Activated T-cell treated with anti-CD3 and anti-CD28 coated beads, Interleukin-2, amount 50 U/mL, for 4 hours (primary cell): Measurements from ENCODE around the gene ACTG1. TPM values are rescaled to one million over a fixed set of nuclear protein-coding genes. Genes with fewer than 3 reads are reported as not detected.
A peak's percentile ranks its signal among the peaks of the same experiment; 100 is the strongest.

ENCODE experiments used
- ATAC-seq, 2 donors: fragments of 200-7000 bp; cut with Tn5 transposase; one replicate each; pipeline ENCODE4 v1.10.0; 2021
- DNase-seq: peaks from one replicate; pipeline ENCODE4 v3.0.0-alpha.2; 2020
- H3K27me3 Mint-ChIP-seq: one replicate; pipeline ENCODE4 v1.8.0; 2021; ENCODE audit warnings: low read depth, mixed read lengths
- H3K36me3 Mint-ChIP-seq: one replicate; pipeline ENCODE4 v1.8.0; 2022; ENCODE audit warnings: mixed read lengths; ENCODE audit not compliant: insufficient read depth
- H3K4me1 Mint-ChIP-seq: one replicate; pipeline ENCODE4 v1.8.0; 2021; ENCODE audit warnings: low read depth, mixed read lengths
- H3K4me3 Mint-ChIP-seq: one replicate; pipeline ENCODE4 v1.8.0; 2021; ENCODE audit warnings: mild to moderate bottlenecking, moderate library complexity, mixed read lengths
- H3K9me3 Mint-ChIP-seq: one replicate; pipeline ENCODE4 v1.8.0; 2021; ENCODE audit warnings: mixed read lengths
- total RNA-seq, 3 donors: library from RNA; stranded (reverse); gene quantifications; one replicate each; pipeline ENCODE4 v1.2.1, GENCODE V29; 2021

Gene ACTG1
- total RNA-seq, 3 donors from 2014 or later = 3,953 to 4,676 (median 4,016) TPM

GRCh38 chr17:81519284-81520020, 6.9 kb upstream of the ACTG1 start:
- peak; percentile 71 for DNase-seq
- Mint-ChIP-seq H3K27me3 (peaks cover 4% of the 10 kb centered on the region), H3K4me3 (no peak overlapping the region), H3K4me1 (peaks cover 21% of the 10 kb centered on the region), H3K9me3 (no peaks in the 10 kb centered on the region), H3K36me3 (no peaks in the 10 kb centered on the region)
- ATAC-seq = peak; percentile 50 to 53

DNA sequence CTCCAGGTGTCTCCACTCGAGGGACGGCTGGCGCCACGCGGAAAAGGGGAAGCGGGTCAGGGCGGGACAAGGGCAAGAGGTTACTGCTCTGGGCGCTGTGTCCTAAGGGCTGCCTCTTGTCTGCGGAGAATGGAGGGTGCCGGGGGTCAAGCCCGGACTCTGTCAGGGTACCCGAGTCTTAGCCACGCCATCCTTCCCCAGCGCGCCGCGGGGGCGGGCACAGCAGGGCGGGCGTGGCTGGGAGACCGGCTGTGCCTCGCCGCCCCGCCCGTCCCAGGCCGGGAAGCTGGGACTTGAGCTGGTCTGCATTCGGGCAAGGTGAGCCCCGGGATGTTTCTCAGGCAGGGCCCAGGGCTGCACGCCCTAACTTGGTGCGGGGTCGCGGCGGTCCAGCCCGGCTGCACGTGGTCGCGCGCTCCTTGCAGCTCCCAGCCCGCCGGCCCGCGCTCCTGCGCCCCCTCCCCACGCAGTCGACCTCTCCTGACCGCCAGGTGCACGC, 6.2 kb upstream of the ACTG1 start:
- Mint-ChIP-seq H3K4me1 (peaks cover 21% of the 10 kb centered on the region), H3K9me3 (no peaks in the 10 kb centered on the region), H3K36me3 (no peaks in the 10 kb centered on the region), H3K27me3 (peaks cover 4% of the 10 kb centered on the region), H3K4me3 (no peak overlapping the region)
- DNase-seq (no peak), ATAC-seq (peak in 1 of 2 donors; percentile 16)

- no peak for ATAC-seq
- H3K9me3 Mint-ChIP-seq = no peaks in the 10 kb centered on the region
- peak overlapping the region; percentile 47 for H3K4me3 Mint-ChIP-seq
- H3K36me3 Mint-ChIP-seq = no peaks in the 10 kb centered on the region
- H3K4me1 Mint-ChIP-seq = peaks cover 21% of the 10 kb centered on the region
- no peak for DNase-seq
- H3K27me3 Mint-ChIP-seq = peaks cover 4% of the 10 kb centered on the region
These were observed 5.7 kb upstream of the ACTG1 start for GRCh38 chr17:81518113-81518784.

- no peak for DNase-seq
- Mint-ChIP-seq H3K27me3 (peaks cover 4% of the 10 kb centered on the region), H3K36me3 (no peaks in the 10 kb centered on the region), H3K9me3 (no peaks in the 10 kb centered on the region), H3K4me3 (peak overlapping the region; percentile 47), H3K4me1 (peaks cover 21% of the 10 kb centered on the region)
- no peak for ATAC-seq
These were observed 4.9 kb upstream of the ACTG1 start for GRCh38 chr17:81517339-81518112.

DNA sequence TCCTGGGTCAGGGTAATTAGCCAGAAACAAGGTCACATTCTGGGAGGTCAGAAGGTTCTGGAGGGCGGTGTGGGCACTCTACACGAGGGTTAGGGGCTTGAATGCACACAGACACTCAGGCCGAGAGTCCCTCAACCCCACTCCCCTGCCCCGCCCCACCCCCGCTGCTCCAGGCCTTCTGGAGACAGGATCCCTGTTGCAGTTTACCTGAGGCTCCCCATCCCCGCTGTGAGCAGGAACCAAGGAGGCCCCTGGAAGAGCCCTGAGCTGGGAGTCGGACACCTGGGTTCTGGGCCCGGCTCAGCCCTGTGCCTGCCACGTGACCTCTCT, 4.4 kb upstream of the ACTG1 start:
- ATAC-seq (no peak), DNase-seq (no peak)
- Mint-ChIP-seq H3K9me3 (no peaks in the 10 kb centered on the region), H3K27me3 (no peaks in the 10 kb centered on the region), H3K4me1 (peaks cover 21% of the 10 kb centered on the region), H3K36me3 (peaks cover 3% of the 10 kb centered on the region), H3K4me3 (no peak overlapping the region)

GRCh38 chr17:81516439-81516838, 3.8 kb upstream of the ACTG1 start:
- Mint-ChIP-seq H3K4me3 (peak overlapping the region; percentile 88), H3K36me3 (peaks cover 8% of the 10 kb centered on the region), H3K4me1 (peaks cover 21% of the 10 kb centered on the region), H3K27me3 (no peaks in the 10 kb centered on the region), H3K9me3 (no peaks in the 10 kb centered on the region)
- DNase-seq = no peak
- no peak for ATAC-seq

- no peaks in the 10 kb centered on the region for H3K9me3 Mint-ChIP-seq
- H3K4me1 Mint-ChIP-seq = peaks cover 19% of the 10 kb centered on the region
- DNase-seq (no peak), ATAC-seq (no peak)
- H3K27me3 Mint-ChIP-seq = no peaks in the 10 kb centered on the region
- H3K4me3 Mint-ChIP-seq = peak overlapping the region; percentile 88
- peaks cover 16% of the 10 kb centered on the region for H3K36me3 Mint-ChIP-seq
These were observed 3.0 kb upstream of the ACTG1 start for GRCh38 chr17:81515530-81516041.

DNA sequence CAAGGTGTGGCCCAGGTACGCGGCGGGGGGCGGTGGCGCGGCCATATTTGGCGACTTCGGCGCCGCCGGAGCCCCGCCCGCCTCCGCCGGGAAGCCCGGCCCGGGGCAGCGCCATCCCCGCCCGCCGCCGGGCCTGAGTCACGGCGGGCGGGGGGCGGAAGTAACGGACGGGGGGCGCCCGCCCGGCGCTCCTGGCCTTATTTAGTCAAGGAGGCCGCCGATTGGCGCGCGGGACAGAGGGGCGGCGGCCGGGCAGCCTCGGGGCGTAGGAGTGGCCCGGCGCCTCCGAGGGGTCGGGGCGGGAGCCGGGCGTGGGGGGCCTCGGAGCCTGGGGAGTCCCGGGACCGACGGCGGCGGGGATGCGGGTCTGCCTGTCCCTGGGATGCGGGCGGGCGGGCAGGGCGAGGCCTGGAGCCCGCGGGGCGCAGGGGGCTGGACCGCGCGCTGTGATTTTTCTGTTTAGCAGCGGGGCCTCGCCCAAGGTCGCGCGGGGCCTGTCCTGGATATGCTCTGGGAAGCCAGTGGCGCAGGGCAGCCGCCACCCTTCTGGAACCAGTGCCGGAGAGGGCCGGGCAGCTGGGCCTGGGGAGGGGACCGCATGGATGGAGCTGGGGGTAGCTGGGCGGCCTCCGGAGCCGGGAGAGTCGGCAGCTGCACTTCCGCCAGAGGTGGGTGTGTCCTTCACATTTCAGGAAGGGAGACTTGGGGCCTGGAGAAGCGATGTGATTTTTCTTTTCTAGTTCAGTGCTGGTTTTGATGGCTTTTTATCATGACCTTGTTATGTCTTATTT, 2.3 kb upstream of the ACTG1 start:
- Mint-ChIP-seq H3K36me3 (peaks cover 23% of the 10 kb centered on the region), H3K9me3 (no peaks in the 10 kb centered on the region), H3K27me3 (no peaks in the 10 kb centered on the region), H3K4me1 (peaks cover 19% of the 10 kb centered on the region), H3K4me3 (peak overlapping the region; percentile 88)
- DNase-seq (peak; percentile 69), ATAC-seq (peak; percentile 30 to 31)

- ATAC-seq (no peak), DNase-seq (no peak)
- Mint-ChIP-seq H3K9me3 (no peaks in the 10 kb centered on the region), H3K4me3 (peak overlapping the region; percentile 85), H3K27me3 (no peaks in the 10 kb centered on the region), H3K36me3 (peaks cover 28% of the 10 kb centered on the region), H3K4me1 (peaks cover 24% of the 10 kb centered on the region)
These were observed 1.8 kb upstream of the ACTG1 start for GRCh38 chr17:81514489-81514738.

DNA sequence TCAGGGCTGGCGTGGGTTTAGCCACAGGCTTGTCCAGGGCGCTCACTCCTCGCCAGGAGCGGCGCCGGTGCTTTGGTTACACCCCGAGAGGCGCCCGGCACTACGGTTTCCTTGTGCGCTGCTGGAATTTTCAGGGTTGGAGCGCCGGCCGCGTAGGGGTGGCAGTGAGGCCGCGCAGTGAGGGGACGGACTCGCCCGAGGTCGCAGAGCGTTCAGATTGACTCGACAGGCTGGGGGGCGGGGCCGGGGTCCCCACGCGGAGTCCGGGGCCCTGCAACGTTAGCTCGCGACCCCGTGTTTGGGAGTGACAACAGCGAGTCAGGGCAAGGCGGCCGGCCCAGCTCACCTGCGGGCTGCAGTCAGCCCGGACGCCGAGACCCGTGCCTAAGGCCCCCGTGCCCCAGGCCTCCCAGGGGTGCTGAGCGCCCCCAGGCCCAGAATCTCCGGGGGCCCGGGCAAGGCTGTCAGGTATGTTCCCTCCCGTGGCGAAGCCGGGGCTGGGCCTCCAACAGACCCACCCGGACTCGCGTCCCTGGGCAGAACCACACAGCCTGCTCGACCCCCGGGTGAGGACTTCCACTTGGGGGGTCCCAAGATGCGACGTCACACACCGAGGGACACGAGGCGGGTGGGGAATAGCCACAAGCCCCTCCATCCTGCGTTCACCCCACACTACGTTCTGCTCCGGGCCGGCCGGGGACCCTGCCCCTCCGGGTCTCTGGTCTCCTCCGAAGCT, 1.3 kb upstream of the ACTG1 start:
- Mint-ChIP-seq H3K4me3 (peak overlapping the region; percentile 85), H3K4me1 (peaks cover 29% of the 10 kb centered on the region), H3K36me3 (peaks cover 33% of the 10 kb centered on the region), H3K27me3 (no peaks in the 10 kb centered on the region), H3K9me3 (no peaks in the 10 kb centered on the region)
- peak; percentile 38 for DNase-seq
- peak in 1 of 2 donors; percentile 2 for ATAC-seq

GRCh38 chr17:81513372-81513752, 763 bp upstream of the ACTG1 start:
- Mint-ChIP-seq H3K4me1 (peaks cover 34% of the 10 kb centered on the region), H3K9me3 (no peaks in the 10 kb centered on the region), H3K36me3 (peaks cover 34% of the 10 kb centered on the region), H3K27me3 (no peaks in the 10 kb centered on the region), H3K4me3 (peak overlapping the region; percentile 85)
- peak; percentile 27 to 28 for ATAC-seq
- peak; percentile 53 for DNase-seq

GRCh38 chr17:81511804-81512561, 616 bp downstream of the ACTG1 start:
- H3K27me3 Mint-ChIP-seq = no peaks in the 10 kb centered on the region
- peaks cover 34% of the 10 kb centered on the region for H3K36me3 Mint-ChIP-seq
- ATAC-seq (no peak), DNase-seq (peak; percentile 39)
- peaks cover 36% of the 10 kb centered on the region for H3K4me1 Mint-ChIP-seq
- H3K9me3 Mint-ChIP-seq = no peaks in the 10 kb centered on the region
- peak overlapping the region; percentile 96 for H3K4me3 Mint-ChIP-seq

GRCh38 chr17:81511554-81511803, 1.1 kb downstream of the ACTG1 start:
- no peak for DNase-seq
- Mint-ChIP-seq H3K36me3 (peaks cover 34% of the 10 kb centered on the region), H3K27me3 (no peaks in the 10 kb centered on the region), H3K4me3 (peak overlapping the region; percentile 96), H3K9me3 (no peaks in the 10 kb centered on the region), H3K4me1 (peaks cover 33% of the 10 kb centered on the region)
- ATAC-seq = no peak
